Measurements from ENCODE around the gene ALDH3A2.

The ALDH3A2 gene

DNA sequence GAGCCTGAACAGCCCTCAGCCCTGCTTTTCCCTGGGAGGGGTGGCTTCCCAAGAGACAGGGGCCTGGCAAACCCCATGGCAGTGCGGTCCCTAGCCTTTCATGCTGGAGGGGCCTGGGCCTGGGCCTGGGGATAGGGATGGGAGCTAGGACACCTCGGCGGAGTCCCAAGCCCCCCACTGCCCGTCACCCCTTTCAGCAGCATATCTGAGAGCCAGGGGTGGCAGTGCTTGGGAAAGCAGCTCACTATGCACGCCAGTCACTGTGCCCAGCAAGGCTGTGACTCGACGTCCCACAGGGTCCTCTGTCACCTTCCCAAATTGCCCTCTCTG, 68.4 kb downstream of the ALDH3A2 start:
- no peak for DNase-seq

DNA sequence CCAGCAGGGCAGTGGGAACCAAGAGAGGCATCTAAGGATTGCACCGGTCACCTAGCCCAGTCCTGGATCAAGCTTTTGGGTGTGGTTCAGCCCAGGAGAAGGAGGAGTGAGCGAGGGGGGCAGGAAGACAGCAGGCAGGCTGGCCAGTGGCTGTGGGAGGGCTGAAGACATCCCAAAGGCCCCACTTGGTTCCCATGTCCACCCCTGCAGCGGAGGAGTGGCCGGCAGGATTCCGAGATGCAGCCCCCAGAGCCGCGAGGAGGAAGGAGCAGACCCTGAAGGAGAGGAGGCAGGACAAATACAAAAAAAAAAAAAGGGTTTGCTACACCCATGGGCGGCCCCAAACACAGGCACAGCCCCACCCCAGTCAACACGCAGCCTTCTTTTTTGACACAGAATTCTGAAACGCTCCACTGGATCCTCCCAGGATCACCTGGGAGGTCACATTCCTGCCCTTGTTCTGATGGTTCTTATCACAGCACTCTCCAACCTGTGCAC, 68.9 kb downstream of the ALDH3A2 start:
- DNase-seq, result no peak

DNA sequence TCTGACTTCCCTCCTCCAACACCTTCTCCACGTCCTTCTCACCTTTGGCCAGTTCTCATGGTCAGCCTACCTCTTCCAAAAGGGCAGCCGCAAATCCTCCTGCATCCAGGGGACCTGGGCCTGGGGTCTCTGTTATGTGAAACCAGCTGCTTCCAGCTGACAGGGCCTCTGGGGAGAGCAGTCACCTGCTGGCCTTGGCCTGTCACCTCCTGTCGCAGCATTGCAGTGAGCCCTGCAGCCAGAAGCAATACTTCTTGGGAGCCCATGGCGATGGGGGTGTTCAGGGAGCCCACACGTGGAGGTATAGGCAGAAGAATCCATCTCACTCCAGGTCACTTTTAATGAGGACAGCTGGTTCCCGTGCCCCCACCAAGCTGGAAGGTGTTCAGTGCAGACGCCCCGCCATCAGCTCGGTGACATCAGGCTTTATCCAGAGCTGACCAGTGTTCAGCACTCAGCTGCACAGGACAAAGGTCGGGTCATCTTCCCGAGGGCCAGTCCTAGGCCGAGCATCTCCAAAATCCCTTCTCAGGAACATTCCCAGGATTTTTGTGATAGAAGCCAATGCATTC, 69.6 kb downstream of the ALDH3A2 start:
- DNase-seq, result no peak

DNA sequence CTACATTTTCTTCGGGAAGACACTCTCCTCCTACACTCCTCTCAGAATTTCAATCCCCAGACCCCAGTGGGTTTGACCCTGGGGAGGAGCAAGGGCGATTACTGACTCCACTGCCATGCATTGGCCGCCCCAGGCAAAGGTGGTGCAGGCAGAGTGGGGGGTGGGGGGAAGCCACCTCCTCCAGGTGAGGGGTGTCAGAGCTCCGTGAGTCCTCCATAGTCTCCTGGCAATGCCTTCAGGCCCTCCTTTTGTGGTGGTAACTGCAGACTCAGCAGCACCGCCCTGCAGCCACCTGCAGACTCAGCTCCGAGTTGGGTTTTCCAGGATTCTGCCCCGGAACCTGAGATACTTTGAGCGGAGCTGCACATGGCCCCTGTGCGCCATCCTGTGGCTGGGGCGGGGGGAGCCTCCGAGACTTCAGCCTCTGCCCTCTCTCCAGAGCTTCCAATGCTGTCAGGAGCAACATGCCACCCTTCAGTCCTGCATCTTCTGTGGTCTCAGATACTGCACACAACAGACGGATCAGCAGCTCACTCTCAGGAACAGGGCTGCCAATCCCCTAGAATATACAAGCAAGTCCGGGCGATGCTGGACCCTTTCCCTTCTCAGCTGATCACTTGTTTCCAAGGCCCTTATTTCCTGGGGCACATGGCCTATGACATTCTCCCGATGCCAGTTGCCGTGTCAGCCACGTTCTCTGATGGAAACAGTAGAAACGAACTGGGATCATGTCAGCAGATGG, 70.2 kb downstream of the ALDH3A2 start:
- DNase-seq, result no peak

DNA sequence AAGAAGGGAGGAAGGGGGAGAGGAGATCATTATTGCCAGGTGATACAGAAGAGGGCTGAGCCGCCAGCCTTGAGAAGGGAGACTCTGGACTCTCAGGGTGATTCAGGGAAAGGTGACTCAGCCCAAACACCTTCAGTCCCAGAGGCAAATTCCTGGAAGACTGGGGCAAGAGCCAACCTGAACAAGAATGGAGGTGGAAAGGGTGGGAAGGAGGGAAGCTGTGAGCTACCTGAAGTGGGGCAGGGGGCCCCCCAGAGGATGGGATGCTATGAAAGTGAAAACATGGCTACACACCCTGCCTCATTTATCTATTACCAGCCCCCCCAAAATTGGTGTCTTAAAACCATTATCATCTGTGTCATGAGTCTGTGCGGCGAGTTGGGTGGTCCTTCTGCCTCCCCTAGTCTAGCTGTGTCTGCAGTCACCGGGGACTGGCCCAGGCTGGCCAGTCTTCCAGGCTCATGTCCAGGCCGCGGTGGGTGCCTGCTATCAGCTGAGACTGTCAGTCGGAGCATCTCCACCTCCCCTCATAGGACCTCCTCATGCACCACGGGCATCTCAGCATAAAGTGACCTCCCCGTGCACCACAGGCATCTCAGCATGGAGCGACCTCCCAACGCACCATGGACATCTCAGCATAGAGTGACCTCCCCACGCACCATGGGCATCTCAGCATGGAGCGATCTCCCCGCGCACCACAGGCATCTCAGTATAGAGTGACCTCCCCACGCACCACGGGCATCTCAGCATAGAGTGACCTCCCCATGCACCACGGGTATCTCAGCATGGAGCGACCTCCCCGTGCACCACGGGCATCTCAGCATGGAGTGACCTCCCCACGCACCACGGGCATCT, 71.0 kb downstream of the ALDH3A2 start:
- no peak for DNase-seq

DNA sequence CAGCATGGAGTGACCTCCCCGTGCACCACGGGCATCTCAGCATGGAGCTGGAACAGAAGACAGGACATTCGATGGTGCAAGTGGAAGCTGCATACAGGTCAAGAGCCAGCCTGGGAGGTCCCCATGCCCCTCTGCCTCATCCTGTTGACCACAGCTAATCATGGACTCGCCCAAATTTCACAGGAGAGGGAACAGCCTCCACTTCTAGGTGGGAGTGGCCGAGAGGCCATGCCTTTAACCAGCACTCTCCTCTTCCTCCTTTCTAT, 71.6 kb downstream of the ALDH3A2 start:
- no peak for DNase-seq

DNA sequence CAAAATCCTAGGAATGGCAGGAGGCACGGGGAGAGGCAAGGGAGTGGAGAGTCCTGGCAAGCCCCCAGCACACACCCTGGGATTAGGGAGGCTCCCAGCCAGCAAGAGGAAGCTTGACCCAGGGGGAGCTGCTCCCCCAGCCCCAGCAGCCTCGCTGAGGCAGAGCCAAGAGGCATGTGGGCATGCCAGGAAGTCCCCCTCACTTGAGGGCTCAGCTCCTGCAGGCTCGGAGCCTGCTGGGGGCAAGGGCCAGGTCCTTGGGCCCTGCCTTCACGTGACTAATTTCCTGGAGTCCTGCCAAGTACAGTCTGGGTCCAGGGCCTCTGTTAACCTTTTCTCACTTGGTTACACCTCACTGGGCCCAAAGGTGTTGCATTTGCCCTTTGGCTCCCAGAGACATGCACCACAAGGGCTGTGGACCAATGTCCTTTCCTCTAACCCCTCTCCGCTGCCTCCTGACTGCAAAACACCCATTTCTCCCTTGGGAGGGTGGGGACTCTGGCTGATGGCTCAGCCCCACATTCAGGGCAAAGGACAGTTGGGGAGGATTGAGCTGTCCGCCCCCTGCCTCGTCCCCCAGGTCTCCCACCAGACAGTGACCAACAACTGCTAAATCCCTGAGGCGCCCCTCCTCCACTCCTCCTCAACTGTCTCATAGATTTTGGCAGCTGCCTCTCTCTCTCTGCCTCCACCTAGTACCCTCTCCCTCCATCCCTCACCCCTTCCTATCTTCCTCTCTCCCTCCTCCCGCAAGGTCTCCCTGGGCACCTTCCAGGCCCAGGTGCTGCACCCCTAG, 72.3 kb downstream of the ALDH3A2 start:
- DNase-seq, result no peak

DNA sequence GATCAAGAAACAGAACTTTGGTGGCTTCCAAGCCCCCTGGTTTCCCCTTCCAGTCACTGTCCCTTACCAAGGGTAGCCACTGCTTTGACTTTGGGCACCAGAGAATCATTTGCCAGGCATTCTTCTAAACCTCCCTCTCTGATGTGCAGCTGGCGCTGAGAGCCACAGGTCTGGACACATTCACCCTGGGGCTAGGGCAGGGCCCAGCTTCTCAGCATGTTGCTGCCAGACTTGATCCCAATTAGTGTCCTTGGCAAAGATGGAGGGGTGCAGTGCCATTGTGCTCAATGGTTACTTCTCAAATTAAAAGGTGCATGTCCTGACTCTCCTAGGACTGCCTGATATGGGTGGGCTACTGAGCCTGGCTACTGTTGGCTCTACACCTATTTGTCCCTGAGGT, 75.4 kb downstream of the ALDH3A2 start:
- DNase-seq, result no peak

DNA sequence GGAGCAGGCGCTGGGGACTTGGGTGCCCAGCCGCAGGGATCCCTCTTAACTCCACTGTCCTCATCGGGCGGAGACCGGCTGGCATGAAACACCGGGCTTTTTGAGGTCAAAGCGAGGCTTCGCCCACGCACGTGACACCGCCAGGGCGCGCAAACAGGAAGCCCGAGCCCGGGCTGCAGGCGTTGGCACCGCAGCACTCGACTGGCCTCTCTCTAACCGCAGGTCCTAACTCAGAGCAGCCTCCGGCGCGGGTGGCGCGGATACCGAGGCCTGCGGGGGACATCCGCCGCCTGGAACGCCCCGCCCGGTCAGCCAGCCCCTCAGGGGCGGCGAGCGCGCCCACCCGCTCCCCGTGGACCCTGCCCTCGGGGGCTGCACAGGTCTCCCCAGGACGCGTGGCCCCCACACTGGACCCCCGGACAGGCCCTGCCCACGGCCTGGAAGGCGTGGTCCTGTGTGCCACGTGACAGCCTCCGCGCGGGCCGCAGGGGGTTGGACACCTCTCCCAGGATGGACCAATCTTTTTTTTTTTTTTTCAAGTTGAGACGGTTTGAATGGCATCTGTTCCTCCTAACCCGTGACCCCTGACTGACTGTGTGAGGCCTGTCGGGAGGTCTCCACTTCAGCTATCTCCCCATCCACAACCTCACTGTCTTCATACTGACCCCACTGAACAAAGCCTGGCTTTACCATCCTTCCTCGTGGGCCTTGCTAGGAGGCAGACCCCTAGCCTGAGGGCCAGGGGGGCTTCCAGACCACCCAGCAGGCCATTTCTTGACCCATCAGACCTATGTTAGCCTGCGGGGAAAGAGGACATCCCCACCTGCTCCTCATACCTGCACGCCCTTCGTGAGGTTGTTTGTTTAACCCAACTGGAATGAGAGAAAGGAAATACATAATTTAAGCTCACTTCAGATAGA, 76.2 kb downstream of the ALDH3A2 start:
- DNase-seq, result peak; percentile 36

DNA sequence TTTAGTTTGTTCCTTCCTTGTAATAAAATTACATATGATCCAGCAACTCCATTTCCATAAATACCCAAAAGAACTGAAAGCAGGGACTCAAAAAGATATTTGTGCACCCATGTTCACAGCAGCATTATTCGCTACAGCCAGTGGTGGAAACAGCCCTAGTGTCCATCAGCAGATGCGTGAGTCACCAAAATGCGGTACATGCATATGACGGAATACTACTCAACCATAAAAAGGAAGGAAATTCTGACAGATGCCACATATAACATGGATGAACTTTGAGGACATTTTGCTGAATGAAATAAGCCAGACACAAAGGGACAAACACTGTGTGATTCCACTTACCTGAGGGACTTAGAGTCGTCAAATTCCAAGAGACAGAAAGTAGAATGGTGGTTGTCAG, 76.9 kb downstream of the ALDH3A2 start:
- no peak for DNase-seq

DNA sequence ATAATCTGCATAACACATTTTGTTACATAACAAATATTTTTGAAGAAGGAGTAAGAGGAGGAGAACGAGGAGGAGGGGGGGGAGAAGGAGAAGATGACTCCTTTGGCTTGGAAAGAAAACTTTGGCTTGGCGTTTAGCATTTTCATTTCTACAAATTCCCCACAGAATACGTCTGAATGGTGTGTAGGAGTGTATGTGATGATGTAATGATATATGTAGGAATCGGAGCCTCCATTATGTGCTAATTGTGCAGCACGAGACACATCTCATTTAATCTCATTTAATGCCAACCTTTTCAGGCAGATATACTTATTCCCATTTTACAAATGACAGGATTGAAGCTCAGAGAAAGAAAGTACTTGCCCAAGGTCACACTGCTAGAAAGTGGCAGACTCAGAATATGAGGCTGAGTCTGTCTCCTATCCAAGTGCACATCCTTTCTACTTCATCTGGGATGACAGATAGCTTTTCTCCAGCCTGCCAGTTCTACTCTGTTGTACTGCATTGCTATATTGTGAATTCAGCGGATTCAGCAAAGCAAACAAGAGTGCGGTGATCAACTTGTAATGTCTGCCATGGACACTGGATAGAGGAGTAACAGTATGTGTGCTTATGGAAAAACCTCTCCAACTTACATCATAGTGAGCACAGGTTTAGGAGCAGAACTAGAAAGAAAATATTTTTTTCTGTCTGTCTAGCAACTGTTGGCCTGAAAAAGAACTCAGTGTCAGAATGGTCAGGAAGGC, 78.3 kb downstream of the ALDH3A2 start:
- no peak for DNase-seq

Data from stimulated activated CD4-positive, alpha-beta T cell treated with anti-CD3 and anti-CD28 coated beads, Interleukin-12 subunit alpha, Interleukin-12 subunit beta, amount 100 ng/mL, for 4 hours (primary cell).